ENCODE data around the gene IVD. TPM values are rescaled to one million over a fixed set of nuclear protein-coding genes. Genes with fewer than 3 reads are reported as not detected.

IVD gene
- total and polyA plus RNA-seq, 9 of the 15 experiments (the other 6 are each of a cell fraction or from before 2014, with no cell fraction given), result 0.15 to 4.5 (median 2.4) TPM

DNA sequence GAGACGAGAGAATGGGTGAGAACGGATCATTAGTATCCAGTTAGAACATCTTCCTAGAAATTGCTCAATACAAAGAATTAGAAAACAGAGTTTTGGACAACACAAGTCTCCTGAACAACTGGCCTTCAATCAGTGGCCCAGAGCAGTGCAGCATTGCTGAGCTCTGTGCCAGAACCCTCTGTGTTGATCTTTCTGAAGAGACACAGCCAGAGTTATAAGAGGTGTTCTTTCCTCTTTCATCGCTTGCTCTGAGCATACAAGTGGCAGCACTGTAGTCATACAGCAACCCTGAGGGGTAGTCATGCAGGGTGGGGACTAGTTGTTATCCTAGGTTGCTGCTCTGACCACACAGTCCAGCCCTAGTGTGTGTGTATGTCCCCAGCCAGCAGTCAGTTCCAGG, 19.1 kb upstream of the IVD start (continued):
- TF ChIP-seq AFF1 (IDR thresholded peaks at IDR 0.05; ENCODE audit: low read depth in 1 of 2, partially characterized antibody in 2 of 2), result no peak
- no peak for TF ChIP-seq RAD51 (IDR thresholded peaks at IDR 0.05; ENCODE audit: borderline replicate concordance, low read depth)
- TF ChIP-seq RBM15 (IDR thresholded peaks at IDR 0.05; ENCODE audit: insufficient read depth, low read length), result no peak
- no peak for TF ChIP-seq CSDE1 (IDR thresholded peaks at IDR 0.05)
- TF ChIP-seq NKRF (IDR thresholded peaks at IDR 0.05; ENCODE audit: borderline replicate concordance), result no peak
- TF ChIP-seq, protein P1, sequence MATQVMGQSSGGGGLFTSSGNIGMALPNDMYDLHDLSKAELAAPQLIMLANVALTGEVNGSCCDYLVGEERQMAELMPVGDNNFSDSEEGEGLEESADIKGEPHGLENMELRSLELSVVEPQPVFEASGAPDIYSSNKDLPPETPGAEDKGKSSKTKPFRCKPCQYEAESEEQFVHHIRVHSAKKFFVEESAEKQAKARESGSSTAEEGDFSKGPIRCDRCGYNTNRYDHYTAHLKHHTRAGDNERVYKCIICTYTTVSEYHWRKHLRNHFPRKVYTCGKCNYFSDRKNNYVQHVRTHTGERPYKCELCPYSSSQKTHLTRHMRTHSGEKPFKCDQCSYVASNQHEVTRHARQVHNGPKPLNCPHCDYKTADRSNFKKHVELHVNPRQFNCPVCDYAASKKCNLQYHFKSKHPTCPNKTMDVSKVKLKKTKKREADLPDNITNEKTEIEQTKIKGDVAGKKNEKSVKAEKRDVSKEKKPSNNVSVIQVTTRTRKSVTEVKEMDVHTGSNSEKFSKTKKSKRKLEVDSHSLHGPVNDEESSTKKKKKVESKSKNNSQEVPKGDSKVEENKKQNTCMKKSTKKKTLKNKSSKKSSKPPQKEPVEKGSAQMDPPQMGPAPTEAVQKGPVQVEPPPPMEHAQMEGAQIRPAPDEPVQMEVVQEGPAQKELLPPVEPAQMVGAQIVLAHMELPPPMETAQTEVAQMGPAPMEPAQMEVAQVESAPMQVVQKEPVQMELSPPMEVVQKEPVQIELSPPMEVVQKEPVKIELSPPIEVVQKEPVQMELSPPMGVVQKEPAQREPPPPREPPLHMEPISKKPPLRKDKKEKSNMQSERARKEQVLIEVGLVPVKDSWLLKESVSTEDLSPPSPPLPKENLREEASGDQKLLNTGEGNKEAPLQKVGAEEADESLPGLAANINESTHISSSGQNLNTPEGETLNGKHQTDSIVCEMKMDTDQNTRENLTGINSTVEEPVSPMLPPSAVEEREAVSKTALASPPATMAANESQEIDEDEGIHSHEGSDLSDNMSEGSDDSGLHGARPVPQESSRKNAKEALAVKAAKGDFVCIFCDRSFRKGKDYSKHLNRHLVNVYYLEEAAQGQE (IDR thresholded peaks at IDR 0.05; ENCODE audit: borderline replicate concordance), result no peak
- TF ChIP-seq, protein P1 (CRISPR knock-in tag; IDR thresholded peaks at IDR 0.05; ENCODE audit: low read depth), result no peak
- no peak for TF ChIP-seq ZFP36 (IDR thresholded peaks at IDR 0.05; ENCODE audit: low read depth, low read length, partially characterized antibody)
- no peak for TF ChIP-seq ZNF589 (CRISPR knock-in tag; IDR thresholded peaks at IDR 0.05; ENCODE audit: low read depth)
- no peak for TF ChIP-seq DDX20 (tag; IDR thresholded peaks at IDR 0.05; ENCODE audit: low read depth)
